Uterus (tissue), 4 donors: ENCODE results near the gene TANC1. TPM values are rescaled to one million over a fixed set of nuclear protein-coding genes. Genes with fewer than 3 reads are reported as not detected.

ENCODE experiments used
- DNase-seq, 2 donors: peaks; one replicate each; pipeline ENCODE4 v3.0.0-alpha.2; 2019 to 2020
- H3K27ac ChIP-seq, 2 donors: fragments of 200-600 bp; sonication (generic); 1 replicate in 1 of 2; 2 replicates in 1 of 2; pipeline ENCODE4 v1.5.1; 2016 to 2018
- H3K27me3 ChIP-seq, 2 donors: fragments of 200-600 bp; sonication (generic); one replicate each; pipeline ENCODE4 v1.5.1; 2018 to 2019; ENCODE audit warnings: control low read depth in 1 of 2
- H3K36me3 ChIP-seq, 2 donors: fragments of 200-600 bp; sonication (generic); one replicate each; pipeline ENCODE4 v1.5.1; 2019; ENCODE audit warnings: control low read depth in 1 of 2
- H3K4me1 ChIP-seq, 2 donors: fragments of 200-600 bp; sonication (generic); one replicate each; pipeline ENCODE4 v1.5.1; 2018 to 2019; ENCODE audit warnings: control low read depth in 1 of 2
- H3K4me3 ChIP-seq, 2 donors: fragments of 200-600 bp; sonication (generic); 1 replicate in 1 of 2; 2 replicates in 1 of 2; pipeline ENCODE4 v1.5.1; 2018 to 2019; ENCODE audit warnings: mild to moderate bottlenecking in 1 of 2
- H3K9me3 ChIP-seq, 2 donors: fragments of 200-600 bp; sonication (generic); one replicate each; pipeline ENCODE4 v1.5.1; 2019; ENCODE audit warnings: control low read depth in 1 of 2
- POLR2A ChIP-seq, 2 donors: fragments of 450-650 bp; IDR thresholded peaks; one replicate each; pipeline ENCODE4 v1.6.1; 2016; ENCODE audit warnings: antibody characterized with exemption in 2 of 2, mild to moderate bottlenecking in 1 of 2, moderate library complexity in 1 of 2
- intact Hi-C: fragments of 100-400 bp; cut with DNase I; formaldehyde crosslinking; loops from one replicate; pipeline ENCODE4 v1.15.1; 2023; ENCODE audit warnings: low total_unique reads
- total RNA-seq, 4 donors: library from RNA; depleted of rRNA in 3 of 4; stranded (reverse); fragments of >200 nt in 3 of 4; gene quantifications; one replicate each; pipeline versions ENCODE4 v1.1.0 to v1.2.4, GENCODE V29; 2014 to 2023
- TF ChIP-seq, protein P1 (sequence below), 4 experiments: fragments of 200-600 bp in 2 of 4; fragments of 450-650 bp in 2 of 4; sonication (generic) in 2 of 4; IDR thresholded peaks; one replicate each; pipeline ENCODE4 v1.5.1; 2016 to 2019; ENCODE audit warnings: antibody characterized with exemption in 4 of 4, mild to moderate bottlenecking in 2 of 4, moderate library complexity in 1 of 4
- donor health status: DM: yes; HTN: yes; CAD: no.

Gene TANC1
- total RNA-seq, 4 donors from 2014 or later, result 34.7 to 92.7 (median 67.4) TPM

DNA sequence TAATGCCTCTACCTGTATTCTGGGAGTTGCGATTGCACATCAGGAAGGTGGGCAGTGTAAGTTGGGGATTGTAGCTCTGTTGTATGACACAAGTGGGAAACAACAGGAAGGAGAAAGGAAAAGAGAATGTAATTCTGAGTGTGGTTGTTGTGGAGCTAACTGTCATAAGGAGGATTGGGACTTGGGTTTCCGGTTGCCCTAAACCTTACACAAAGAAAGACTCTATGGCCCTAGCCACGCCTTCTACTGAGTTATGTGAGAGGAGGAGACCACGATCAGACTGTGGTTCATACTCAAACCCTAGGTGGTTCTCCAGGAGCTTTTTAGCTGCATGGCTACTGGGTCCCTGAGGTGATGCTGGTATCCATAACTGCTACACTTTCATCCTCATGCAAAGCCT lies 86.5 kb downstream of the TANC1 start:
- H3K4me1 ChIP-seq, result no peaks in the 10 kb centered on the region
- intact Hi-C loops, result no loop called here
- DNase-seq, result no peak
- no peak overlapping the region for H3K4me3 ChIP-seq
- no peak overlapping the region for H3K27ac ChIP-seq
- H3K36me3 ChIP-seq, result no peaks in the 10 kb centered on the region
- TF ChIP-seq, protein P1, sequence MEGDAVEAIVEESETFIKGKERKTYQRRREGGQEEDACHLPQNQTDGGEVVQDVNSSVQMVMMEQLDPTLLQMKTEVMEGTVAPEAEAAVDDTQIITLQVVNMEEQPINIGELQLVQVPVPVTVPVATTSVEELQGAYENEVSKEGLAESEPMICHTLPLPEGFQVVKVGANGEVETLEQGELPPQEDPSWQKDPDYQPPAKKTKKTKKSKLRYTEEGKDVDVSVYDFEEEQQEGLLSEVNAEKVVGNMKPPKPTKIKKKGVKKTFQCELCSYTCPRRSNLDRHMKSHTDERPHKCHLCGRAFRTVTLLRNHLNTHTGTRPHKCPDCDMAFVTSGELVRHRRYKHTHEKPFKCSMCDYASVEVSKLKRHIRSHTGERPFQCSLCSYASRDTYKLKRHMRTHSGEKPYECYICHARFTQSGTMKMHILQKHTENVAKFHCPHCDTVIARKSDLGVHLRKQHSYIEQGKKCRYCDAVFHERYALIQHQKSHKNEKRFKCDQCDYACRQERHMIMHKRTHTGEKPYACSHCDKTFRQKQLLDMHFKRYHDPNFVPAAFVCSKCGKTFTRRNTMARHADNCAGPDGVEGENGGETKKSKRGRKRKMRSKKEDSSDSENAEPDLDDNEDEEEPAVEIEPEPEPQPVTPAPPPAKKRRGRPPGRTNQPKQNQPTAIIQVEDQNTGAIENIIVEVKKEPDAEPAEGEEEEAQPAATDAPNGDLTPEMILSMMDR (IDR thresholded peaks at IDR 0.05), result no peak
- no peak for TF ChIP-seq POLR2A (IDR thresholded peaks at IDR 0.05)
- no peaks in the 10 kb centered on the region for H3K27me3 ChIP-seq
- no peaks in the 10 kb centered on the region for H3K9me3 ChIP-seq

DNA sequence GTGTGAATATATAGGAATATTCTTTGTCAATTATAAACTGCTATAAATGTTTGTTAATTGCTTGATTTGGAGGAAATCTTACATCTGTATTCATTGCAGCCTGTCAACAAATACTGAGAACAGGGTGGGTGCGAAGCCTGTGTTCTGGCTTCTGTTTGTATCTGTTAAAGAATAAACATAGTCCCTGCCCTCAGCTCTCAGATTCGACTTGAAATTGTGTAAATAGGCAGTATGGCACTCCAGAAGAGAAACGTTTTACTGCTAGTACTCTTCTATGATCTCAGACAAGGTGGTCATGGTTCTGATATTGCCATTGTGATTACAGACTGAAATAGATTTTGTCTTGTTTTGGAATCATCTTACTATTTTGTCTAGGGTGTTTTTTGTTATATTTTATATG lies 92.1 kb downstream of the TANC1 start:
- H3K9me3 ChIP-seq, result no peaks in the 10 kb centered on the region
- no peaks in the 10 kb centered on the region for H3K36me3 ChIP-seq
- no peak overlapping the region for H3K27ac ChIP-seq
- DNase-seq, result no peak
- no peaks in the 10 kb centered on the region for H3K27me3 ChIP-seq
- H3K4me1 ChIP-seq, result no peaks in the 10 kb centered on the region
- intact Hi-C loops, result no loop called here
- TF ChIP-seq, protein P1 (IDR thresholded peaks at IDR 0.05), result no peak
- no peak for TF ChIP-seq POLR2A (IDR thresholded peaks at IDR 0.05)
- no peak overlapping the region for H3K4me3 ChIP-seq

DNA sequence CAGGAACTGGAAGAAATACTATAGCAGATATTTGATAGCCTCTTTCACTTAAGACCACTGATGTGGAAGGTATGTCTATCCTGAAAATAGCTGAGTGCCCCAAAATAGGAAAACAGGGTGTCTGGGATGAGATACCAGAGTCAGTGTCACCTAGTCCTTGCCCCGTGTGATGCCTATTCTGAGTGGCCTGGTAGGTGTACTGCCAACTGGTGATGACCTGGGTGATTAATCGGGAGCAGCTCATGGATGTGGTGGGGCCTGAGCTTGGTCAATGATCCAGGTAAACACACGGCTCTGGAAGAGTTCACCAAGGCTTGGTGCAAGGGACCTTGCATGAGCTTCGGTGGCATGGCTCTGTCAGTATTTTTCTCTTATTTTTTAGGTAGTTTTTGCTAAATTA lies 95.2 kb downstream of the TANC1 start:
- Histone ChIP-seq H3K36me3 (no peaks in the 10 kb centered on the region), H3K27ac (no peak overlapping the region), H3K4me1 (no peaks in the 10 kb centered on the region), H3K9me3 (no peaks in the 10 kb centered on the region), H3K4me3 (no peak overlapping the region), H3K27me3 (no peaks in the 10 kb centered on the region)
- no peak for DNase-seq
- TF ChIP-seq, protein P1 (IDR thresholded peaks at IDR 0.05), result no peak
- no peak for TF ChIP-seq POLR2A (IDR thresholded peaks at IDR 0.05)
- intact Hi-C loops, result no loop called here

DNA sequence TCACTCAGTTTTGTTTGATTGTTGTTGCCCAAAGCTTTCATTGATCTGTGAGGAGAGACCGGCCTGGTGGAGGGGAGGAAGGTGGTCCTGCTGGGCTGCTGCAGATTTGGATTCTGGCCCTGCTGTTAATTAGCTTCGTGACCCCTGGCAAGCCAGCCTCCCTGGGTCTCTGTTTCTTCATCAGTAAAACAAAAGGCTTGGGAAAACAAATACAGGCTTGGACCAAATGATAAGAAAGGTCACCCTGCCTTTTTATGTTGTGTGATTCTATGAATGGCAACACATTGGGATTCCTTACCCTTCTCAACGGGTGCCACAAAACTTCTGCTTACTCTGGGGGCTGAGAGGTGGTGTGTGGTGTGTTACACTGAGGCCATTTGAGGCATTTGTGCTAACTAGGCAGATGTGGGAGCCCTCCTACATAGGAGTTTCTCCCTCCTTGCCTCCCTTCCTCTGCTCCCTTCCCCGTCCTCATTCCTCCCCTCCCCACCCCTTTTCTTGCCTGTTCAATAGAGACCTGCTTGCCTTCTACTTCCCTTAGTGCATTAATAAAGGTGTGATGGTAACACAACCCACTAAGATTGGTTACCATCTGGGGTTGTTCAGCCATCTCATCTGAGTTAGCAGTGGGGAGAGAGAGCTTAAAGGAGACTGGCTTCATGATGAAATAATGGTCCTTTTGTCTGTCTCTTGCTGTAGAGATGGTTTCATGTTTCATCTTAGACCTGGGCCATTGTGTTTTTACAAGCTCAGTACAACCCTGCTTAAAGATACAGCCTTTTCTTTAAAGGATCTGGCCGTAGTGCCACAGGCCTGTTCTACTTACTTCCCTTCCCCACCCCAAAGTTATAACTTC lies 96.2 kb downstream of the TANC1 start:
- Histone ChIP-seq H3K4me3 (no peak overlapping the region), H3K27ac (peak overlapping the region in 1 of 2 donors; percentile 33), H3K27me3 (no peaks in the 10 kb centered on the region), H3K9me3 (no peaks in the 10 kb centered on the region), H3K4me1 (no peaks in the 10 kb centered on the region), H3K36me3 (no peaks in the 10 kb centered on the region)
- TF ChIP-seq, protein P1 (IDR thresholded peaks at IDR 0.05), result no peak
- TF ChIP-seq POLR2A (IDR thresholded peaks at IDR 0.05), result no peak
- intact Hi-C loops, result no loop called here
- no peak for DNase-seq

DNA sequence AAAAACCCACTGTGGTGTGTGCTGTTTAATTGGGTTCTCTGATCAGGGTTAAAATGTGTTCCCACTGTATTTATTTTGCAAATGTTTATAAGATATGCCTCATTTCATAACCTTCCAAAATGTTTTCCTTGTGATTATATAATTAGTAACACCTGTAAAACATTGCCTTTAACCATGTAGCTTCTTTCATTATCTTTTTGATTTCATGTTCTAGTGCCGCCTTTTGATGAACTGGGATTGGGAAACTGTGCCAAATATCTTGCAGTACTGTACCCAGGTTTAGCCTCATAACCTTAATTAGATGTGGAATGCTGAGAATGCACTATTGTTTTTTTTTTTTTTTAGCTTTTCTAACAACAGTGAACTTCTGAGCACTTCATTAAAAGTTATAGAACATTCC lies 96.9 kb downstream of the TANC1 start:
- no peaks in the 10 kb centered on the region for H3K36me3 ChIP-seq
- H3K27ac ChIP-seq, result peak overlapping the region in 1 of 2 donors; percentile 33
- no peak for DNase-seq
- no peak for TF ChIP-seq POLR2A (IDR thresholded peaks at IDR 0.05)
- TF ChIP-seq, protein P1 (IDR thresholded peaks at IDR 0.05), result no peak
- H3K4me1 ChIP-seq, result no peaks in the 10 kb centered on the region
- no peaks in the 10 kb centered on the region for H3K27me3 ChIP-seq
- H3K9me3 ChIP-seq, result no peaks in the 10 kb centered on the region
- no peak overlapping the region for H3K4me3 ChIP-seq
- intact Hi-C loops, result no loop called here
